GM21360 (cell line): ENCODE data around the gene HCN3.
A peak's percentile ranks its signal among the peaks of the same experiment; 100 is the strongest.

Experiments
- ATAC-seq: cut with Tn5 transposase; IDR thresholded peaks from one replicate; pipeline ENCODE4 v1.9.1; 2021; ENCODE audit warnings: mild to moderate bottlenecking, moderate library complexity; ENCODE audit not compliant: unreplicated experiment

The HCN3 gene

DNA sequence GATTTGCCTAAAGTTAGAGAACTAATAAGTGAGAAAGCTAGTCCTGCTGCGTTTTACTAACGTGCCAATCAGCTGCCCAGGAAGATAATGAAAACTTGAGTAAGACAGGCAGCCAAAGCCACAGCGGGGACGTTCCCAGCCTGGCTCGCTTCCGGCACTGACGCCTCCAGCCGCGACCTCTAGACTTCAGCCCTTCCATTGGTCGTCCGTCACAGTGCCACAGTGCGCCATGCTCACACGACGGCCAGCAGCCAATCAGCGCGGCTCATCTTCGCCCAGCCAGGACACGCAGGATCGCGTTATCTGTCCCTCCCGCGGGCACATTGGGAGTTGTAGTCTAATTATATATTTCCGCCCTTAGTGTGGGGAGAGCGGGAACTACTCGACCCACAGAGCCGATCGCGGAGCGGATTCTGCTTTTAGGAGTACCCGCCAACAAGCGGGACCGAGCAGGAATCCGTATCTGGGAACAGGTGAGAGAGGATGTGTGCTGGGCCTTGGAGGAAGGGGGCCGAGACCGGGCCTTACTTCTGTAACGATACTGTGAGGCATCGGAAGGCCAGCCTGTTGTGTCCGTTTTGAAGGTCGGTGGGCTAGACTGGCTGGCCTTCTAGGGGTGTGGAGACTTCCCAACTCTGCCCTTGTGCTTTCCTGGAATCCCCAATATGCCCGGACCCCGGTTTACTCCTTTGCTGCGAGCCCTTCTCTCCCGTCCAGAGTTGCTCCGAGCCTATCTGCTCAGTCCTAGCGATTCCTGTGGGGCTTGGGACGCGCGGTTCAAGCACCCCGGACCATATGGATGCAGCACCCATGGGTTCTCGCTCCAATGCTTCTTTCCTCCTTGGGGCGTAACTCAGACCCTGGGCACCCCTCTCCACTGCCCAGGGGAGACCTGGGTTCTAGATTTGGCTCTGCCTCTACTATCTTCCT, 31.5 kb downstream of the HCN3 start, which contains the start of gene FDPS:
Gene FDPS (plus strand): TSS at position 374 of the 930 bp plus-strand sequence. CDS start 924 bp downstream, outside the sequence.
- peak; percentile 94 for ATAC-seq

DNA sequence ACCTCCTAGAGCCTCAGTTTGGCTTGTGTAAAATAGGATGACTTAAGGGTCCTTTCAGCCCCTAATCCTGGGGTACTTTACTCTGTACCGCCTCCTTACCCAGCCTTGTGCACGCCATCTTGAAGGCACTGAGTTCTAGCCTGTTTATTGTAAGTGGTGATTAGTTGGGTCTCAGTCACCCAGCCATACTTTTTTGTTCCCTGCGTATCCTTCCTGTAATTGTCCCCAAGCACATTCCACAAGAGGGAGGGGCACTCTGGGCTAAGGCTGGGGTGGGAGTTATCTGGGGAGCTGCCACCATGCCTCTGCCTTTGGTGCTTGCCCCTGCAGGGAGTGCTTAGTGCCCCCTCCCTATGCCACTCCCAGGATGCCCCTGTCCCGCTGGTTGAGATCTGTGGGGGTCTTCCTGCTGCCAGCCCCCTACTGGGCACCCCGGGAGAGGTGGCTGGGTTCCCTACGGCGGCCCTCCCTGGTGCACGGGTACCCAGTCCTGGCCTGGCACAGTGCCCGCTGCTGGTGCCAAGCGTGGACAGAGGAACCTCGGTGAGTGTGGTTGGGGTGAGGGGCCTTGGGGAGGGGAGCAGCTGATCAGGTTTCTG, 32.3 kb downstream of the HCN3 start:
- no peak for ATAC-seq

DNA sequence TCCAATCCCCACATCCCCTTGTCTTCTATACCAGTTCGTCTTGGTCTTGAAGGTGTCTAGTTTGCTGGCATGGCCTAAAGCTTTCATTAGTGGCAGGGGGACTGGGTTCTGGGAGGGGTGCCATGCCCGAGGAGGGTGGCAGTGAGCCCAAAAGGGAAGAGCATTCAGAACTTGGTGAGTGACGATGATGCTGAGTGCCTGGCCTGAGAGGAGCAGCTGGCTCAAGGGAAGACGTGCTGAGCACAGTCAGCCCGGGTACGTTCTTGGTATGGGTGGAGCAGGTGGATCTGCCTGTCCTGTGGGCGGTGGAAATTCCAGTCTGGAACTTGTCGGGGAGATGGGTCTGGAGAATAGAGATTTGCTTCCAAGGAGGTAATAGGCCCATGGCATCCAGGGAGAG, 36.0 kb downstream of the HCN3 start:
- ATAC-seq = no peak

DNA sequence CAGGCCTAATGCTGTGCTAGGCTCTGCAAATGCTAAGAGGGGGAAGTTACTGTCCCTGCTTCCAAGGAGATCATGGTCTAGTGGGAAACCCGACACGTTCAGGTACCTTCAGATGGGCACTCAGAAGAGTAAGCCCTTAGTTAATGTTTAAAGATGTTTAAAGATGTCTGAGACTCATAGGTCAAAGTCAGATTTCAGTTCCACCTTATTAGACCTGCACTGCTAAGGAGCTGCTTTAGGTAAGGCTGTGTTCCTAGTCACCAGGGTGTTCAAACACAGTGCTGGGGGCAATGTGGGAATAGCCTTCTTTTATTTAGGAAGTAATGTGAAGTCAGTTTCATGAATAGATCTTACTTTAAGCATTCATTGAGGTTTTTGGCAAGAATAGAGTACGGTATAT, 39.7 kb downstream of the HCN3 start:
- ATAC-seq = no peak

DNA sequence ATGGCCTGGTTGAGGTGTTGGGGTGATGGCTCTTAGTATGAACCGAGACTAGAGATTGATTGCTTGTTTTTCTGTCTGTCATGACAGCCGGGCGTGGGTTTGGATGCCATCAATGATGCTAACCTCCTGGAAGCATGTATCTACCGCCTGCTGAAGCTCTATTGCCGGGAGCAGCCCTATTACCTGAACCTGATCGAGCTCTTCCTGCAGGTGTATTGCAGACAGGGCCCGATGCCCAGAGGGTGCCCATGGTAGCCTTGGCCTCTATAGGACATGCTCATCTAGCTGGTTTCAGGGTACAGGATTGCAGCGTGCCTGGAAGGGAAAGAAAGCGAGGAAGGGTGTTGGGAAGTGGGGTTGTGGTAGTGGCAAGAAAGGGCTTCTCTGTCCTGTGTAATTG, 40.8 kb downstream of the HCN3 start:
- no peak for ATAC-seq

DNA sequence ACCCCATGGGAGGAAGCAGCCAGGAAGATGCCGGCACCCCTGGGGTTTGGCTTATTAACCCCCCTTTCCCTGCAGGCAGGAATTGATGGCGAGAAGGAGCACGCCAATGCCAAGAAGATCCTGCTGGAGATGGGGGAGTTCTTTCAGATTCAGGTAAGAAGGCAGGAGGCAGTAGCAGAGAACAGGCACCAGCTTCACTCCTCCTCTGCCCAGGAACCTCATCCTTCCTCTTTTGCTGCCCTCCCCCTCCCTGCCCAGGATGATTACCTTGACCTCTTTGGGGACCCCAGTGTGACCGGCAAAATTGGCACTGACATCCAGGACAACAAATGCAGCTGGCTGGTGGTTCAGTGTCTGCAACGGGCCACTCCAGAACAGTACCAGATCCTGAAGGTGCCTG, 42.3 kb downstream of the HCN3 start:
- no peak for ATAC-seq

DNA sequence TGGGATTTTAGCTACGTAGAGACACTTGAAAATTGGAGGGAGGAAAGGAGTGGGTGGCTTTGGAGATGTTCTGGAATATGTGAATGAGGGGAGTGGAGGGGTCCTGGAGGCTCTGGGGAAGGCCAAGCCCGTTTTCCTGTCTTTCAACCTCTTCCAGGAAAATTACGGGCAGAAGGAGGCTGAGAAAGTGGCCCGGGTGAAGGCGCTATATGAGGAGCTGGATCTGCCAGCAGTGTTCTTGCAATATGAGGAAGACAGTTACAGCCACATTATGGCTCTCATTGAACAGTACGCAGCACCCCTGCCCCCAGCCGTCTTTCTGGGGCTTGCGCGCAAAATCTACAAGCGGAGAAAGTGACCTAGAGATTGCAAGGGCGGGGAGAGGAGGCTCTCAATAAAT, 43.0 kb downstream of the HCN3 start:
- ATAC-seq = no peak

DNA sequence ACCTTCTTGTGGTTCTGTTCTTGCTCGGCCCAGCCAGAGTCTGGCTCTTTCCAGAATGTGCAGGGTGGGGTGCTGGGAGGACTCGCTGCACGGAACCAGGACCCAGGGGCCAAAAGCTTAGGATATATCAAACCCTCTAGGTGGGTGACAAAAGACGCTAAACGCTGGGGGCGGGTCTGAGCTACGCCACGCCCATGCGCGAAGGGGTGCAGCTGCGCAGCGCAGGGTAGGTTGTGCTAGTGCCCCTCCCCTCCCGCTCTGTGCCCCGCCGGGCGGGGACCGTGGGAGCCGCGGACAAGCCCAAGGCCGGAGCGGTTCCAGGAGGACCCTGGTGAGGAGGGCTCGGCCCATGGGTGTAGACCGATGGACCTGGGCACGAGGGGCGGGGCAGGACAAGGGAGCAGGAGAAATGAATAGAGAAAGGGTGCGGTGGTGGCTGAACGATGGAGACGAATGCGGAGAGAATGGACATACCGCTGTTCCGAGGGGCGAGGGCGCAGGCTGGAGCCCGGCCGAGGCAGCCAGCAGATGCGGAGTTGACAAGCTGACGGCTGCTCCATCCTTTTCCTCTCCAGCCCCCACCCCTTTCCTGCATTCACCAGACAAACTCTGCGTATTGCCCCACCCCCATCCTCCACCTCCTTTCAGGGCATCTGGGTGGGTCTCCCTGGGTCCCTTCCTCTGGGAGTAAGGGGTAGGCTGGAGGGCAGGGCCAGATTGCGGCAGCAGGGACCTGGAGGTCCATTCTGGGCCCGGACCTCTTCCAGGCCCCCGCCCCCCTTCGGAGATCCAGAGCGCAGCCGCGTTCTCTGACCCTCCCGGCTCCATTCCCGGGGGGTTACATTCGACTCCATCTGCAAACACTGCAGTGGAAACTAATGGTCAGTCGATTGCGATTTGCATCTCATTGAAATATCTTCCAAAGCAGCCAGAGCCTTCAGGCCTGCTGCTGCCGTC, 43.7 kb downstream of the HCN3 start, which contains the start of gene RUSC1:
Gene RUSC1 (plus strand): TSS at position 234 of the 957 bp plus-strand sequence. CDS start 880 bp downstream, outside the sequence.
- no peak for ATAC-seq

DNA sequence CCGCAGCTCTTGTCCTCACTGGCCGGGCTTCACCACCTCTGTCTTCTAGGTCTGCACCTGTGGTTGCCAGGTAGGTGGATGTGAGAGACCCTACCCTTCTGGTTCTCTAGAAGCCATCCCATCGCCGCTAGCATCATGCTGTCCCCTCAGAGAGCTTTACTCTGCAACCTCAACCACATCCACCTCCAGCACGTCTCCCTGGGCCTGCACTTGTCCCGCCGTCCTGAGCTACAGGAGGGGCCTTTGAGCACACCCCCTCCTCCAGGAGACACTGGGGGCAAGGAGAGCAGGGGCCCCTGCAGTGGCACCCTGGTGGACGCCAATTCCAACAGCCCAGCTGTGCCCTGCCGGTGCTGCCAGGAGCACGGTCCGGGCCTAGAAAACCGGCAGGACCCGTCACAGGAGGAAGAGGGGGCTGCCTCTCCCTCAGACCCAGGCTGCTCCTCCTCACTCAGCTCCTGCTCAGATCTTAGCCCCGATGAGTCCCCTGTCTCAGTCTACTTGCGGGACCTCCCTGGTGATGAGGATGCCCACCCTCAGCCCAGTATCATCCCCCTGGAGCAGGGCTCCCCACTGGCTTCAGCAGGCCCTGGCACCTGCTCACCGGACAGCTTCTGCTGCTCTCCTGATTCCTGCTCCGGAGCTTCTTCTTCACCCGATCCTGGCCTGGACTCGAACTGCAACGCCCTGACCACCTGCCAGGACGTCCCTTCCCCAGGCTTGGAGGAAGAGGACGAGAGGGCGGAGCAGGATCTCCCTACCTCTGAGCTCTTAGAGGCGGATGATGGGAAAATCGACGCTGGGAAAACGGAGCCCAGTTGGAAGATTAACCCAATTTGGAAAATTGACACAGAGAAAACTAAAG, 44.6 kb downstream of the HCN3 start:
- ATAC-seq = no peak

DNA sequence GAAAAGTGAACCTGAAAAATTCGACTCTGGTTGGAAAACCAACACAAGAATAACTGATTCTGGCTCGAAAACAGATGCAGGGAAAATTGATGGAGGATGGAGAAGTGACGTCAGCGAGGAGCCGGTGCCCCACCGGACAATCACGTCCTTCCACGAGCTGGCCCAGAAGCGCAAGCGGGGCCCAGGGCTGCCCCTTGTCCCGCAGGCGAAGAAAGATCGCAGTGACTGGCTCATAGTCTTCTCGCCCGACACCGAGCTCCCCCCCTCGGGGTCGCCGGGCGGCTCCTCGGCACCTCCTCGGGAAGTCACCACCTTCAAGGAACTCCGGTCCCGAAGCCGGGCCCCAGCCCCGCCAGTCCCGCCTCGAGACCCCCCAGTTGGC, 45.3 kb downstream of the HCN3 start:
- ATAC-seq = no peak

DNA sequence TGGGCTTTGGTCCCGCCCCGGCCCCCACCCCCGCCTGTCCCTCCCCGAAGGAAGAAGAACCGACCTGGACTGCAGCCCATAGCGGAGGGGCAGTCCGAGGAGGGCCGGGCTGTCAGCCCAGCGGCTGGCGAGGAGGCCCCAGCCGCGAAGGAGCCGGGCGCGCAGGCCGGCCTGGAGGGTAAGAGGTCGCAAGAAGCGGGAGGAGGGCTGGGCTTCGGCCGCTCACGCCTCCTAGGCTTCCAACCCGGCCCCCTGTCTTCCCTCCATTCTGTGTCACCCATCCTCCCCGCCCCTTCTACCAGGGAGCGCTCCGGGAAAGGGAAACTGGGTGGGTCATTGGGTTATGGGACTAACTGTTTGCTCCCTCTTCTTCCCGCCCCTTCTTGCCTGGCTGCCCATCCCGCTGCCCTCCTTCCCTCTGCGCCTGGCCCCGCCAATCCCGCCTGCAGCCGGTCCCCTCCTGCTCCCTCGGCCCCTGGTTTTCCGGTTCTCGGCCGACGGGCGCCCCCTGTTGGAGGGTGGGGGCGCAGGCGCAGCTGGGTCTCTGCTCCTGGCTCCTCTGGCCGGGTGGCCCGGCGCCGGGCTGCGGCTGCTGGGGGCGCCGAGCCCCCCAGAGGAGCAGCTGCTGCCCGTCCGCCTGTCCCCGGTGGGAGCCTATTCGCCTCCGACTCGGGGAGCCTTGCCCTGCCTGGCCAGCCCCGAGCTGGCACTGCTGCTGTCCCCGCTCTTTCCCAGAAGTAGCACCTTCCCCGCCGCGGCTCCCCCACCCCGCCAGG, 45.9 kb downstream of the HCN3 start:
- ATAC-seq = peak; percentile 35

DNA sequence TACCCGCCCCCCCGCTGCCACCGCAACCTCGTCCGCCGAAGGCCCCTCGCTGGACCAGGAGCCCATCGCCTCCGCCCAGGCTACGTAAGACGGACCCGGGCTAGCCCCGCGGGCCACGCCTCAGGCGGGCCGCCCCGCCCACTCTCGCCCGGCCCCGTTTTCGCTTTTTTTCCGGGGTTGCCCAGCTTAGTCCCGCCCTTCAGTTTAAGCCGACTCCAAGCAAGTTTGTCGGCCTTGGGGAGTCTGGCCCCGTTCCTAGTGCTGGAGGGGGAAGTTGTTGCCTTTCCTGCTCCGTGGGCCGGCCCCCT, 46.4 kb downstream of the HCN3 start:
- ATAC-seq = peak; percentile 36

DNA sequence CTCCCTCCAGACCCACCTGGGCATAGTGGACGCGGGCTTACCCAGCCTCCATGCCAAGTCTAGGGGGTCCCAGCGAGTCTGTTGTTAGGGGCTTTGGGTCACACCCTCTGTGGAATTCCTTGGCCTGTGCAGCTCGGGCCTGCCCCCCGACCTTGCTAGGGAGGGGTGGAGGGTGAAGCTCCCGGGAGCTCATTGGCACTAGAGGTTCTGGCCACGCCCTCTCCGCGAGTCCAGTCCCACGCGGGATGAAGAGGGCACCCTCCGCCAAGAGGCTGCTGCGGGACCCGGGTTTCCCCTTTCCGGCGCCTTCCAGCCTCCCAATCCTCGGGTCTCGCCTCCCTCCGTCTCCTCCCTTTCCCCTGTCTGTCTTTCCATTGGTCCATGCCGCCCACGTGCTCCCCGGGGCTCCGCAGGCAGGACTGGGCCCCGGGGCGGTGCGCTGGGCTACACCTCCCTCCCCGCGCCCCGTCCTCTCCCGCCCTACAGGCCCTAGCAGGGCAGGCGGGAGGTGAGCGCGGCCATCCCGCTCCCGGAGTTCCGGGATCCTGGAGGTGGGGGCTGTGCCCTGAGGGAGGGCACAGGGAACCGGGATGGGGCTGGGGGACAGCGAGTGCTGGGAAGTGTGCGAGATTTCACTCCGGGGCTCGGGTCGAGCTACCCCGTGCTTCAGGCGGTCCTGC, 46.9 kb downstream of the HCN3 start:
- peak; percentile 53 for ATAC-seq

DNA sequence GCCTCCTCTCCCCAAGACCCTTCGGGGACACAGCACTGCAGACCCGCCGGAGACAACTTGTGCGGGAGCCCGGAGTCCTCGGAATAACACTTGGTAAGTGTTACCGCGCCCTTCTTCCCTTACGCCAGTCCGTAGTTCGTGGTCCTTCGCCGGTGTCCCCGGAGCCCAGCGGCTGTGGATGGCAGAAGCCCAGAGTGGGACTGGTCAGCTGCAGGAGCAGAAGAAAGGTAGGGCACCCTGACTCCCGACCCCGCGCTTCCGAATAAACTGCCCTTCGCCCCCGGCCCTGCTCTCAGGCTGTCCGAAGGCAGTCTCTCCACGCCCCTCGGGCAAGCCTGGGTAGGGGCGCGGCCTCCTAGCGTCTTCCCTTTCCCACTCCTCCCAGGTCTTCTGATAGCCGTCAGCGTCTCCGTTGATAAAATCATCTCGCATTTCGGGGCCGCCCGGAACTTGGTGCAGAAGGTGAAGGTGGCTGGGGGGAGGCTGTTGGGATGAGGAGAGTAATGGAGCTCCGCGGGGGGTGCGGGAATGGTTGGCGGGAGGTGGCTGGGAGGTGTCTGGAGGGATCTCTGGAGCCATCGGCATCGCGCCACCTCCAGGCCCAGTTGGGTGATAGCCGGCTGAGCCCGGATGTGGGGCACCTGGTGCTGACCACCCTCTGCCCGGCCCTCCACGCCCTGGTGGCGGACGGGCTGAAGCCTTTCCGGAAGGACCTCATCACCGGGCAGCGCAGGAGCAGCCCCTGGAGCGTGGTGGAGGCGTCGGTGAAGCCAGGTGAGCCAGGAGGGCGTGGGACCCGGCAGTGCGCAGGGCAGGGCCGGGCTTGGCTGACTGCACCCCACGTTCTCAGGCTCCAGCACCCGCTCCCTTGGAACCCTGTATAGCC, 47.7 kb downstream of the HCN3 start:
- ATAC-seq = no peak

DNA sequence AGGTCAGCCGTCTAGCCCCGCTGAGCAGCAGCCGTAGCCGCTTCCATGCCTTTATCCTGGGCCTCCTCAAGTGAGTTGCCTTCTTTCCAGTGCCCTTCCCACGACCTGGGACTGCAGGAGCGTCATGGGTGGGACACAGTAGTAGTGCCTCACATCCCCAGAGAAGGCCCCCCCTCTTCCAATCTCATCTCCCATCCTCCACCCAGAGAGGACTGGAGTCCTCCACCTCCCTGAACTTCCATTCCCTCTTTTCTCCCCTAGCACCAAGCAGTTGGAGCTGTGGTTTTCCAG, 48.3 kb downstream of the HCN3 start:
- no peak for ATAC-seq

DNA sequence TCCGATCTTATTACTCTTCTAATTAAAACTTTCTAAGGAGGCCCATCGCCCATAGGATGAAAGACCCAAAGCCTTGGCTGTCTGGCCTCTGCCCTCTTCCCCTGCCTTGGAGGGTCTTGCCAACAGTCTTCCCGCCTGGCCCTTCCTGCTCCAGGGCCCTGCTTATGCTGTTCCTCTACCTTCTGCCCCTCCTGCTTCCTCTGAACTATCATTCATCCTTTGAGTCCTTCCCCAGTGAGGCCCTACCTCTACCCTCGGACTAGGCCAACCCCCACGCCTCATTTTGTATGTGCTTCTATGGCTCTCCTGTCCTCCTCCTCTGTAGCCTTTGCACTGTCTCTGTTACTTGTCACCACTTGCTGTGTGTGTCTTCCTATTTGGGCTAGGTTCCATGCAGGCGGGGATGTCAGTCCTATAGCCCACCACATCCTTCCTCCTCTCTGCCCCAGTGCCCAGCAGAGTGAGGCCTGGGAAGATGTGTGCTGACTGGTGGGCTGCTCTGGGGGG, 48.8 kb downstream of the HCN3 start:
- no peak for ATAC-seq

DNA sequence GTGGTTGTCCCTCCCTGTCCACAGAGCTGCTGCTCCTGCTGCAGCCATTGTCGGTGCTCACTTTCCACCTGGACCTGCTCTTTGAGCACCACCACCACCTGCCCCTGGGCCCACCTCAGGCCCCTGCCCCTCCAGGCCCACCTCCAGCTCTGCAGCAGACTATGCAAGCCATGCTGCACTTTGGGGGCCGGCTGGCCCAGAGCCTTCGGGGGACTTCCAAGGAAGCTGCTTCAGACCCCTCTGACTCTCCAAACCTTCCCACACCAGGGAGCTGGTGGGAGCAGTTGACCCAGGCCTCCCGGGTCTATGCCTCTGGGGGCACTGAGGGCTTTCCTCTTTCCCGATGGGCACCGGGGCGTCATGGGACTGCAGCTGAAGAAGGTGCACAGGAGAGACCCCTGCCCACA, 49.4 kb downstream of the HCN3 start:
- no peak for ATAC-seq

DNA sequence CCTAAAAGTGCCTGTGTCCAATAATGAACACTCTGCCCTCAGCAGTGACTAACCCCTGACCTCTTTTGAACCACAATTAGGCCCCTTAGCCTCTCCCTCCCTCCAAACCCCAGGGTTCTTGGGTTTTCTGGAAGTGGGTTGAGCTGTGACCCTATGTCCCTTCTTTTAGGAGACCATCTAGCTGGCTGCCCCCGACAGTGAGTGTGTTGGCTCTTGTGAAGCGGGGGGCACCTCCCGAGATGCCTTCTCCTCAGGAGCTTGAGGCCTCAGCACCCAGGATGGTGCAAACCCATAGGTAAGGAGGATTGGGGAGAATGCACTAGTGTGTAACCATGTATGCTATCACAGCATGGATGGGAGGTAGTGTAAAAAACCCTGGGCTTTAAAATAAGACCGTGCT, 50.7 kb downstream of the HCN3 start:
- ATAC-seq = no peak
